Measurements from ENCODE around the gene PARVG. TPM values are rescaled to one million over a fixed set of nuclear protein-coding genes. Genes with fewer than 3 reads are reported as not detected.

PARVG gene, protein sequence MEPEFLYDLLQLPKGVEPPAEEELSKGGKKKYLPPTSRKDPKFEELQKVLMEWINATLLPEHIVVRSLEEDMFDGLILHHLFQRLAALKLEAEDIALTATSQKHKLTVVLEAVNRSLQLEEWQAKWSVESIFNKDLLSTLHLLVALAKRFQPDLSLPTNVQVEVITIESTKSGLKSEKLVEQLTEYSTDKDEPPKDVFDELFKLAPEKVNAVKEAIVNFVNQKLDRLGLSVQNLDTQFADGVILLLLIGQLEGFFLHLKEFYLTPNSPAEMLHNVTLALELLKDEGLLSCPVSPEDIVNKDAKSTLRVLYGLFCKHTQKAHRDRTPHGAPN
- total RNA-seq: 1 to 10 TPM; 5.8 to 9.7 (median 8.1) TPM
- long read RNA-seq, donor 1, partial matches to known transcripts: 1 of 5 reads
- long read RNA-seq, donor 1, other reads (novel, unspliced or antisense): 4 of 5 reads
- long read RNA-seq, donor 2, partial matches to known transcripts: 1 of 4 reads
- long read RNA-seq, donor 2, other reads (novel, unspliced or antisense): 3 of 4 reads

DNA sequence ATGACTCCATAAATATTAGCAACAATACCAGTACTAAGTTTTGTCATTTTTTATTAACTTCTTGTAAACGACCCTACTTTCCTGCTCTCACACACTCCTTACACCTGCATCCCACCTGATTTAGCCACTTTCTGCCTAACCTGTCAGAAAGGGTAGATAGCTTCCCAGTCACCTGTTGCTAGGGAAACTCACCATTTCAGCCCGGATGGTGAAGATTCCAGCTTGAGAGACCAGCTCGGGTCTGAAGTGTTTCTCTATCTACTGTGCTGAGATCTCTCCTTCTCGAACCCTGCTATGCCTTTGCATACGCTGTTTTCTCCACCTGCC, at the start of gene PARVG:
Gene PARVG (plus strand): TSS at position 220 of the 327 bp plus-strand sequence. CDS start 2,405 bp downstream, outside the sequence.
- TF ChIP-seq, protein P1, sequence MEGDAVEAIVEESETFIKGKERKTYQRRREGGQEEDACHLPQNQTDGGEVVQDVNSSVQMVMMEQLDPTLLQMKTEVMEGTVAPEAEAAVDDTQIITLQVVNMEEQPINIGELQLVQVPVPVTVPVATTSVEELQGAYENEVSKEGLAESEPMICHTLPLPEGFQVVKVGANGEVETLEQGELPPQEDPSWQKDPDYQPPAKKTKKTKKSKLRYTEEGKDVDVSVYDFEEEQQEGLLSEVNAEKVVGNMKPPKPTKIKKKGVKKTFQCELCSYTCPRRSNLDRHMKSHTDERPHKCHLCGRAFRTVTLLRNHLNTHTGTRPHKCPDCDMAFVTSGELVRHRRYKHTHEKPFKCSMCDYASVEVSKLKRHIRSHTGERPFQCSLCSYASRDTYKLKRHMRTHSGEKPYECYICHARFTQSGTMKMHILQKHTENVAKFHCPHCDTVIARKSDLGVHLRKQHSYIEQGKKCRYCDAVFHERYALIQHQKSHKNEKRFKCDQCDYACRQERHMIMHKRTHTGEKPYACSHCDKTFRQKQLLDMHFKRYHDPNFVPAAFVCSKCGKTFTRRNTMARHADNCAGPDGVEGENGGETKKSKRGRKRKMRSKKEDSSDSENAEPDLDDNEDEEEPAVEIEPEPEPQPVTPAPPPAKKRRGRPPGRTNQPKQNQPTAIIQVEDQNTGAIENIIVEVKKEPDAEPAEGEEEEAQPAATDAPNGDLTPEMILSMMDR (IDR thresholded peaks at IDR 0.05): no peak
- ATAC-seq (peak; percentile 55), DNase-seq (peak in 1 of 3 donors; percentile 27)
- Histone ChIP-seq H3K4me1 (ENCODE audit: low read depth) (no peaks in the 10 kb centered on the region), H3K36me3 (ENCODE audit: low read depth) (no peaks in the 10 kb centered on the region), H3K4me3 (no peak within 1 kb of the TSS), H3K9me3 (no peaks in the 10 kb centered on the region)
- intact Hi-C loops (cut with DNase I, micrococcal nuclease): no loop called here

DNA sequence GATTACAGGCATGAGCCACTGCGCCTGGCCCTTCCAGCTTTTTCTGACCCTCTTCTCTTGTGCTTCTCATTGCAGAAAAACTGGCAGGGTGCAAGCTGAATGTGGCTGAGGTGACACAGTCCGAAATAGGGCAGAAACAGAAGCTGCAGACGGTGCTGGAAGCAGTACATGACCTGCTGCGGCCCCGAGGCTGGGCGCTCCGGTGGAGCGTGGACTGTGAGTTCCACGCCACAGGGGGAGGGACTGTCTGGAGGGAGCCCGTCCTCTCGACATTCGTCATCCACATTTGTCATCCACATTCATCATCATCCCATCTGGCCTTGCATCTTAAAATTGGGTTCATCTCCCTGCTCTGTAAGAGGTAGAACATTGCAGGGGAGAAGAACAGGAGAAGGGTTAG, 49.3 kb upstream of the PARVG start:
- no peak overlapping the region for H3K4me3 ChIP-seq
- no peaks in the 10 kb centered on the region for H3K4me1 ChIP-seq (ENCODE audit: low read depth)
- DNase-seq: no peak
- no peak for ATAC-seq
- no peaks in the 10 kb centered on the region for H3K36me3 ChIP-seq (ENCODE audit: low read depth)
- intact Hi-C loops (cut with DNase I, micrococcal nuclease): no loop called here
- peaks cover 8% of the 10 kb centered on the region for H3K9me3 ChIP-seq
- TF ChIP-seq, protein P1 (IDR thresholded peaks at IDR 0.05): no peak

DNA sequence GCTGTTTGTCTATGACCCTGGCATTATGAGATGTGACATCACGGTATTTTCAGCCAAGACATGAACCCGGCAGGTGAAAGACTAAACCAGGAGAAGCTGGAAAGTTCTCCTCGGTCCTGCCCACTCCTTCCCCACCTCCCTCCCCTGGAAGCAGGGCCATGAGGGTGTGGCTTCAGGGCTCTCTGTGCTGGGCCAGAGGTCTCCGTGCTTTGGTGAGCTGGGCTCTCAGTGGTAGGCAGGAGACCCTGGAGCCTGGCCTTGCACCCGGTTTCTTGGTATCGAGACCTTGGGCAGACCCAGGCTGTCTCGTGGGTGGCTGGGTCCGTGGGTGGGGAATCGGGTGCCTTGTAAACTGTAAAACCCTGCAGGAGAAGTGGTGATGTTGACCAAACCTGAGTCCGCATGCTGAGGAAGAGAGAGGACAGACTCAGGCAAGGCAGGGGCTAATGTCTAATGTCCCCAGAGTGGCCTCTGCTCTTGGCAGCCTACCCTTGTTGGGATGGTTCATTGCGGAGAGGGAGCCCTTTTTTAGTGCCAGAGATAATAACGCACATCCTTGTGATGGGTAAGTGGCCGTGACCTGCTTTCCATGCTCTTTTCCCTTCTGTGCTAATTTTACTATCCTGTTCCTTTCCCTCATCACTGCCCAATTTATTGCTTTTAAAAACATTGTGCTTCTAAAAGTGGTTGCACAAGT, 48.6 kb upstream of the PARVG start:
- Histone ChIP-seq H3K9me3 (peaks cover 3% of the 10 kb centered on the region), H3K4me1 (ENCODE audit: low read depth) (no peaks in the 10 kb centered on the region), H3K36me3 (ENCODE audit: low read depth) (no peaks in the 10 kb centered on the region), H3K4me3 (no peak overlapping the region)
- no peak for DNase-seq
- ATAC-seq: no peak
- intact Hi-C loops (cut with DNase I, micrococcal nuclease): no loop called here
- TF ChIP-seq, protein P1 (IDR thresholded peaks at IDR 0.05): no peak

DNA sequence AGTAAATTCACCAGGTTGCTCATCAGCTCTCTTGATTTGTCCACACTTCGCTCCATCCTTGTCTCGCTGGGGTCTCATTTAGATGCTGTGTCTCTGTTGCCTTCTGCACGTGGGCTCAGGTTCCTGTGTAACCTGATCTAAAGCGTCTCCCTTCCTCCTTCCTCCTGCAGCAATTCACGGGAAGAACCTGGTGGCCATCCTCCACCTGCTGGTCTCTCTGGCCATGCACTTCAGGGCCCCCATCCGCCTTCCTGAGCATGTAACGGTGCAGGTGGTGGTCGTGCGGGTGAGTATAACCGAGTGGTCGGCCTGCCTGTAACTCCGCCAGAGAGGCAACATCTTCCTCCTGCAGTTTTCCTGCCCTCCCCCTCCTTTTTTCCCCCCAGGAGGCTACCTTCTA, 48.0 kb upstream of the PARVG start:
- Histone ChIP-seq H3K4me1 (ENCODE audit: low read depth) (no peaks in the 10 kb centered on the region), H3K36me3 (ENCODE audit: low read depth) (no peaks in the 10 kb centered on the region), H3K4me3 (no peak overlapping the region), H3K9me3 (peaks cover 9% of the 10 kb centered on the region)
- DNase-seq: no peak
- intact Hi-C loops (cut with DNase I, micrococcal nuclease): no loop called here
- no peak for ATAC-seq
- TF ChIP-seq, protein P1 (IDR thresholded peaks at IDR 0.05): no peak

DNA sequence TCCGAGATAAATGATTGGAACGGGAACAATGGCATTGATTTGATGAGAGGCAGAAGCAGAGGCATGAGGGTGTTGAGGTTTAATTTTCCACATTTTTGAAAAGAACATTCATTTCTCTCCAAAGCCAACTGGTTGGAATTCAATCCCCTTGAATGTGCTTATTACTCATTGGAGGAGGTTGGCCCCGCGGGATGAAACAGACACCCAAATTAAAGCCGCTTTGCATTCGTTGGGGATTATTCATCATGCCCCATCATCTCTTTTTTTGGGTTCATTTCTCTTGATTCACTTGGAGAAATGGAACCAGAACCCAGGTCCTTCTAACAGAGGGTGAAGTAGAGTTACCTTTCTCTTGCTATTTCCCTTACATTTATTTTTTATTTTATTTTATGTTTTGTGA, 47.6 kb upstream of the PARVG start:
- Histone ChIP-seq H3K9me3 (peaks cover 10% of the 10 kb centered on the region), H3K4me3 (no peak overlapping the region), H3K36me3 (ENCODE audit: low read depth) (no peaks in the 10 kb centered on the region), H3K4me1 (ENCODE audit: low read depth) (no peaks in the 10 kb centered on the region)
- intact Hi-C loops (cut with DNase I, micrococcal nuclease): no loop called here
- TF ChIP-seq, protein P1 (IDR thresholded peaks at IDR 0.05): no peak
- ATAC-seq (no peak), DNase-seq (no peak)
